WTC11 (cell line): ENCODE results near the gene LYSMD1.

Experiments used
- FOXJ3 ChIP-seq: sonication (generic); formaldehyde crosslinking; IDR thresholded peaks from 2 replicates; pipeline ENCODE4 v1.9.0; 2021; ENCODE audit warnings: missing genetic modification reagents, mild to moderate bottlenecking, borderline replicate concordance
- FOXK1 ChIP-seq: sonication (generic); formaldehyde crosslinking; IDR thresholded peaks from 2 replicates; pipeline ENCODE4 v1.8.0; 2022; ENCODE audit warnings: mild to moderate bottlenecking, moderate library complexity, missing genetic modification reagents
- TF ChIP-seq, protein P1 (sequence below): sonication (generic); formaldehyde crosslinking; IDR thresholded peaks from 2 replicates; pipeline ENCODE4 v1.8.0; 2023; ENCODE audit warnings: missing genetic modification reagents, mild to moderate bottlenecking, borderline replicate concordance
- TF ChIP-seq, protein P2 (sequence below): fragments of 200-600 bp; IDR thresholded peaks from 2 replicates; pipeline ENCODE4 v1.8.0; 2022; ENCODE audit warnings: antibody characterized with exemption
- TF ChIP-seq, protein P3 (sequence below): sonication (generic); formaldehyde crosslinking; conservative IDR thresholded peaks from 2 replicates; pipeline ENCODE4 v1.8.1; 2023; ENCODE audit warnings: mild to moderate bottlenecking, low read depth, missing genetic modification reagents, moderate library complexity

DNA sequence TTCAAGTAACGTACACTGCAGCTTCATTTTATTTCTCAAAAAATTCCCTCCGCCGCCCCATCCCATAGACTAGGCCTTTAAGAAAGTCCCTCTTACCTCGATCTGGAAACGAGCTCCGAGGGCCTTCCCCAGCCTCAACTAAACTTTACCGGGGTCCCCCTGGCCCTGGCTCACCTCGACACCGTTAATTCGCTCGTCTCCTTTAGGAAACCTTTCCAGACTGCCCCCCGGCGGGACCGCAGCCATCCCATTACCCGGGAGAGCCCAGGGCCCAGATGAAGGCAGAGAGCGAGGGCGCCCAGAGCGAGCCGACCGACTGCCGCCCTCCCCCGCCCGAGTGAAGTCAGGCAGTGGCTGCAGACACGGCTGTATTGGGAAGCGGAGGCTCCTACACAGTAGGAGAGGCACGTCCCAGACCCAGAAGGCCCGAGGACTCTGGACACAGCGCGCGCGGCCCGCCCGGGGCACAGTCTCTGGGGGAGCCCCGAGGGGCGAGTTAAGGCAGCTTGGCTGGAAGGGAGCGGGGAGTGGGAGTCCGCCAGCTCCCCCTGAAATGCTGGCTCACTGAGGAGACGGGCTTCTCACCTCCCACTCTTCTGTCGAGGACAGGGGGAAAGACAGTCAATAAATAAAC lies 33.9 kb downstream of the LYSMD1 start:
- TF ChIP-seq FOXJ3 (CRISPR knock-in tag) (no peak), FOXK1 (CRISPR knock-in tag) (no peak)
- TF ChIP-seq, protein P1, sequence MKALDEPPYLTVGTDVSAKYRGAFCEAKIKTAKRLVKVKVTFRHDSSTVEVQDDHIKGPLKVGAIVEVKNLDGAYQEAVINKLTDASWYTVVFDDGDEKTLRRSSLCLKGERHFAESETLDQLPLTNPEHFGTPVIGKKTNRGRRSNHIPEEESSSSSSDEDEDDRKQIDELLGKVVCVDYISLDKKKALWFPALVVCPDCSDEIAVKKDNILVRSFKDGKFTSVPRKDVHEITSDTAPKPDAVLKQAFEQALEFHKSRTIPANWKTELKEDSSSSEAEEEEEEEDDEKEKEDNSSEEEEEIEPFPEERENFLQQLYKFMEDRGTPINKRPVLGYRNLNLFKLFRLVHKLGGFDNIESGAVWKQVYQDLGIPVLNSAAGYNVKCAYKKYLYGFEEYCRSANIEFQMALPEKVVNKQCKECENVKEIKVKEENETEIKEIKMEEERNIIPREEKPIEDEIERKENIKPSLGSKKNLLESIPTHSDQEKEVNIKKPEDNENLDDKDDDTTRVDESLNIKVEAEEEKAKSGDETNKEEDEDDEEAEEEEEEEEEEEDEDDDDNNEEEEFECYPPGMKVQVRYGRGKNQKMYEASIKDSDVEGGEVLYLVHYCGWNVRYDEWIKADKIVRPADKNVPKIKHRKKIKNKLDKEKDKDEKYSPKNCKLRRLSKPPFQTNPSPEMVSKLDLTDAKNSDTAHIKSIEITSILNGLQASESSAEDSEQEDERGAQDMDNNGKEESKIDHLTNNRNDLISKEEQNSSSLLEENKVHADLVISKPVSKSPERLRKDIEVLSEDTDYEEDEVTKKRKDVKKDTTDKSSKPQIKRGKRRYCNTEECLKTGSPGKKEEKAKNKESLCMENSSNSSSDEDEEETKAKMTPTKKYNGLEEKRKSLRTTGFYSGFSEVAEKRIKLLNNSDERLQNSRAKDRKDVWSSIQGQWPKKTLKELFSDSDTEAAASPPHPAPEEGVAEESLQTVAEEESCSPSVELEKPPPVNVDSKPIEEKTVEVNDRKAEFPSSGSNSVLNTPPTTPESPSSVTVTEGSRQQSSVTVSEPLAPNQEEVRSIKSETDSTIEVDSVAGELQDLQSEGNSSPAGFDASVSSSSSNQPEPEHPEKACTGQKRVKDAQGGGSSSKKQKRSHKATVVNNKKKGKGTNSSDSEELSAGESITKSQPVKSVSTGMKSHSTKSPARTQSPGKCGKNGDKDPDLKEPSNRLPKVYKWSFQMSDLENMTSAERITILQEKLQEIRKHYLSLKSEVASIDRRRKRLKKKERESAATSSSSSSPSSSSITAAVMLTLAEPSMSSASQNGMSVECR (CRISPR knock-in tag): no peak
- TF ChIP-seq, protein P2, sequence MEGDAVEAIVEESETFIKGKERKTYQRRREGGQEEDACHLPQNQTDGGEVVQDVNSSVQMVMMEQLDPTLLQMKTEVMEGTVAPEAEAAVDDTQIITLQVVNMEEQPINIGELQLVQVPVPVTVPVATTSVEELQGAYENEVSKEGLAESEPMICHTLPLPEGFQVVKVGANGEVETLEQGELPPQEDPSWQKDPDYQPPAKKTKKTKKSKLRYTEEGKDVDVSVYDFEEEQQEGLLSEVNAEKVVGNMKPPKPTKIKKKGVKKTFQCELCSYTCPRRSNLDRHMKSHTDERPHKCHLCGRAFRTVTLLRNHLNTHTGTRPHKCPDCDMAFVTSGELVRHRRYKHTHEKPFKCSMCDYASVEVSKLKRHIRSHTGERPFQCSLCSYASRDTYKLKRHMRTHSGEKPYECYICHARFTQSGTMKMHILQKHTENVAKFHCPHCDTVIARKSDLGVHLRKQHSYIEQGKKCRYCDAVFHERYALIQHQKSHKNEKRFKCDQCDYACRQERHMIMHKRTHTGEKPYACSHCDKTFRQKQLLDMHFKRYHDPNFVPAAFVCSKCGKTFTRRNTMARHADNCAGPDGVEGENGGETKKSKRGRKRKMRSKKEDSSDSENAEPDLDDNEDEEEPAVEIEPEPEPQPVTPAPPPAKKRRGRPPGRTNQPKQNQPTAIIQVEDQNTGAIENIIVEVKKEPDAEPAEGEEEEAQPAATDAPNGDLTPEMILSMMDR: no peak
- TF ChIP-seq, protein P3, sequence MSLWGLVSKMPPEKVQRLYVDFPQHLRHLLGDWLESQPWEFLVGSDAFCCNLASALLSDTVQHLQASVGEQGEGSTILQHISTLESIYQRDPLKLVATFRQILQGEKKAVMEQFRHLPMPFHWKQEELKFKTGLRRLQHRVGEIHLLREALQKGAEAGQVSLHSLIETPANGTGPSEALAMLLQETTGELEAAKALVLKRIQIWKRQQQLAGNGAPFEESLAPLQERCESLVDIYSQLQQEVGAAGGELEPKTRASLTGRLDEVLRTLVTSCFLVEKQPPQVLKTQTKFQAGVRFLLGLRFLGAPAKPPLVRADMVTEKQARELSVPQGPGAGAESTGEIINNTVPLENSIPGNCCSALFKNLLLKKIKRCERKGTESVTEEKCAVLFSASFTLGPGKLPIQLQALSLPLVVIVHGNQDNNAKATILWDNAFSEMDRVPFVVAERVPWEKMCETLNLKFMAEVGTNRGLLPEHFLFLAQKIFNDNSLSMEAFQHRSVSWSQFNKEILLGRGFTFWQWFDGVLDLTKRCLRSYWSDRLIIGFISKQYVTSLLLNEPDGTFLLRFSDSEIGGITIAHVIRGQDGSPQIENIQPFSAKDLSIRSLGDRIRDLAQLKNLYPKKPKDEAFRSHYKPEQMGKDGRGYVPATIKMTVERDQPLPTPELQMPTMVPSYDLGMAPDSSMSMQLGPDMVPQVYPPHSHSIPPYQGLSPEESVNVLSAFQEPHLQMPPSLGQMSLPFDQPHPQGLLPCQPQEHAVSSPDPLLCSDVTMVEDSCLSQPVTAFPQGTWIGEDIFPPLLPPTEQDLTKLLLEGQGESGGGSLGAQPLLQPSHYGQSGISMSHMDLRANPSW (CRISPR knock-in tag): no peak
